Daoy (cell line): ENCODE measurements around the gene MYL10. TPM values are rescaled to one million over a fixed set of nuclear protein-coding genes. Genes with fewer than 3 reads are reported as not detected.
A peak's percentile ranks its signal among the peaks of the same experiment; 100 is the strongest.

Experiments used
- DNase-seq: peaks from one replicate; pipeline ENCODE4 v3.0.0-alpha.2; 2015; ENCODE audit warnings: low read depth
- total RNA-seq: library from RNA; depleted of rRNA; stranded (reverse); fragments of >200 nt; shearing (Covaris generic); gene quantifications from 2 replicates; pipeline ENCODE4 v1.2.3, GENCODE V29; 2014; rRNA removed

MYL10 gene
- not detected in 2 replicates for total RNA-seq

DNA sequence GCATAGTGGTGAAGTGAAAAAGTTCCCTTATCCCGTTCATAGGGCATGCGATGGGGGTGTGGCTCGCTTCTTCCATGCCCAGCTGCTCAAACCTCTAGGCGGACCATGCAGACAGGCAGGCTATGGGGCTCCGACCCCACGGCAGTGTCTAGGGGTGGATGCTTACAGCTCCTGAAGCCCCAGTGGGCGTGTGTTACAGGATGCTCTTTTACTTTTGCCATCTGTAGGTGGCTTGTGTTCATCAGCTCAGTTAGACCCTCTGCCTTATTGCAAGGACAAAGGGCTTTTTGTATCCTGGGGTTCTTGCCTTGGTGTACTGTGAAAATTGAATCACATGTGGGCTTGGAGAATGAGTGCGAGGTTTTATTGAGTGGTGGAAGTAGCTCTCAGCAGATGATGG lies at the start of gene MYL10:
Gene MYL10, minus strand, starts transcription at position 126 of the 400 bp plus-strand sequence. CDS start 178 bp downstream, outside the sequence.
- DNase-seq: no peak

DNA sequence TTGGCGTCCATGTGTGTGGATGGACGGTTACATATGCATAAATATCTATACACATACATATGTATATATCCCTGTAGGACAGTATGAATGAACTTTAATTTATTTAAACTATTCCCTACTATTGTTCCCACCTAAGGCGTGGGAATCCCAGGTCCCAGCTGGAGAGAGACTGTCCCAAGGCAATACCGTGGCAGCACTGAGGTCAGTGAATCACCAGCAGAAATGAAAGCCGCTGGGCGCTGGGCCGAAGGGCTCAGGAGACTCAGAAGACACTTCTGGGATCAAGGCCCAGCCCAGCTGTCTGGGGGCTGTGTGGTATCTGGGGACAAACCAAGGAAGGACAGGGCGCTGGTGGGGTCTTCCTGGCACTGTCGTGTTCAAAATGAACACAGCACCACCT lies 49.6 kb upstream of the MYL10 start:
- DNase-seq: peak; percentile 96

DNA sequence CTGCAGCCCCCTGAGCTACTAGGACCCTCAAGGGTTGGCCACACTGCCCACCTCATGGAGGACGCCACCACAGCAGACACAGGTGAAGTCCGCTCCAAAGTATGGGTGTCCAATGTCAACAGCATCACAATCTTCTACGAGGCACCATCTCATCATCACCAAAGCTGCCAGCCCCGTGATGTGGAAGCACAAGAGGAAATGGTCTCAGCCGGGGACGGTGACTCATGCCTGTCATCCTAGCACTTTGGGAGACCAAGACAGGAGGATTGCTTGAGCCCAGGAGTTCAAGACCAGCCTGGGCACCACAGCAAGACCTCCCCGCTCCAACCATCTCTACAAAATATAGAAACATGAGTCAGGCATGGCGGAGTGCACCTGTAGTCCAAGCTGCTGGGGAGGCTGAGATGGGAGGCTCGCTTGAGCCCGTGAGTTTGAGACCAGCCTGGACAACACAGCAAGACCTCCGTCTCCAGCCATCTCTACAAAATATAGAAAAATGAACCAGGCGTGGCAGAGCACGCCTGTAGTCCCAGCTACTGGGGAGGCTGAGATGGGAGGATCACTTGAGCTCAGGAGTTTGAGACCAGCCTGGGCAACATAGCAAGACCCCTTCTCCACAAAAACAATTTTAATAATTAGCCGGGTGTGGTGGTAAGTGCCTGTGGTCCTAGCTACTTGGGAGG lies 48.8 kb upstream of the MYL10 start:
- DNase-seq: peak; percentile 94

DNA sequence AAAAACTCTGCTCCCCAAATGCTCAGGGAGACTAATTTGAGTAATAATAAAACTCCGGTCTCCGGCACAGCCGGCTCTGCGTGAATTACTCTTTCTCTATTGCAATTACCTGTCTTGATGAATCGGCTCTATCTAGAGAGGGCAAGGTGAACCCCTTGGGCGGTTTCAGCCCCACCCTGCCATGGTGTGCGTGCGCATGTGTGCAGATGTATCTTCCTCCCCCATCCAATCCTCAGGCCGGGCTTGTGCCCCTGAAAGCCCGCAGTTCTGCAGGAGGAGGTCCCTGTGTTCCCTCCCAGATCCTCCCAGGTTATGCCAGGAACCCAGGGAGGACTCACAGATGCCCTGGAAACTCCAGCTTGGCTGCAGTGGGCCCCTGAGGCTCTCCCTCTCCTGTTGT lies 48.3 kb upstream of the MYL10 start:
- DNase-seq: no peak

DNA sequence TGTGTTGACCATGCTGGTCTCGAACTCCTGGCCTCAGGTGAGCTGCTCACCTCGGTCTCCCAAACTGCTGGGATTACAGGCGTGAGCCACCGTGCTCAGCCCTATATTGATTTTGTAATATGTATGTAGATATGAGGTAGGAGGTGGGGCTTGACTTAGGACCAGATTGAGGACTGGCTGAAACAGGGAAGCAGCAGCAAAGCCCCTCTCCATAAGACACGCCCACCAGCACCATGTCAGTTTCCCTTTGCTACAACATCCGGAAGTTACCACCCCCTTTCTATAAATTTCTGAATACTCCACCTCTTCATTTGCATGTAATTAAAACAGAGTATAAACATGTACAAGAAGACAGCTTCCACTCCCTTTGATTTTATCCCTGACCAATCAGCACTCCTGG lies 47.9 kb upstream of the MYL10 start:
- DNase-seq: no peak

DNA sequence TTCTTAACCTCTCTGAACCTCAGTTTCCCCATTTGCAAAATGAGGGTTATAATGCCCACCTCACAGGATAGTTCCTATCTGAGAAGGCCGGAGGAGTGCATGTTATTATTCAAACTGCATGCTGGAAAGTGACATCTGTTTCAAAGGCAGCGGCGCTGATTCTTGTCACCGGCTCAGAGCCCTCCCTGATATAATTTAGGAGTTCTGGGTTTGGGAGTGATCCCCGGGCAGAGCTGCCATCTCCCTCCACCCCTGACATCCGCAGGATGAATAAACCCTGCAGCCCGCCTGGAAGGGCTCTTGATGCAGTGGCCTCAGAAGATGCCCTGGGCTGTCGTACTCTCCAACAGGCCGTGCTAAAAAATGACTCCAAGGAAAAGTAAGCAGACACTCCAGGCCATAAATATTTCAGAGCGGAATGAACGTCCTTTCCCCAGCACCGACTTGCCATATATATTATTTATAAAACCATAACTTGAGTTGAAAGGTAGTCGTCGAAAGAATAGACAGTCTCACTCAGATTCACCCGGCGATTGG lies 47.0 kb upstream of the MYL10 start:
- DNase-seq: no peak

DNA sequence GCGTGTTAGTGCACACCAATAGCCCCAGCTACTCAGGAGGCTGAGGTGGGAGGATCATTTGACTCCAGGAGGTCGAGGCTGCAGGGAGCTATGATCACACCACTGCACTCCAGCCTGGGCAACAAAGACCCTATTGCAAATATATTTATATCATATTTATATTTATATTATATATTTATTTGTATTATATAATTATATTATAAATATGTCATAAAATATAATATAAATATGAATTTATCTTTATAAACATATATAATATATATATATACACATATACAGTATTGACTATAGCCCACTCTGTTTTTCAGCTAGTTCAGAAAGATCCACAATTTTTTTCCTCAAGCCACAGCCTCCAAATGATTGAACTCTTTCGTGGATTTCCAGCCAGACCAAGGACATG lies 45.3 kb upstream of the MYL10 start:
- DNase-seq: no peak

DNA sequence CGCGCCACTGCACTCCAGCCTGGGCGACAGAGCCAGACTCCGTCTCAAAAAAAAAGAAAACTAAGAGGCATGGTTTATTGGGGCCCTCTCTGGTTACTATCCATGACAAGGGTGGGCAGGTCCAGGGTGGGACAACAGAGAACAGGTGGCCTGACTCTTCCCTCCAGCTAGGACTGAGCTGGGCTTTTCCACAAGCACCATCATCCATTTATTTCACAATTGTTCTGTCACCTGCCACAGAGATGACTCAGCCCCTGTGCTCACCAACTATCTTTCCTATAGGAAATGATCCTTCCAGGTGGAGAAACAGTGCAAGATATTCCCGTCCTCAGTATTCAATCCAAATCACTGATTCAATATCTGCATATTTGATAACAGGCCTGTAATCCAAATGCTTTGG lies 44.9 kb upstream of the MYL10 start:
- no peak for DNase-seq

DNA sequence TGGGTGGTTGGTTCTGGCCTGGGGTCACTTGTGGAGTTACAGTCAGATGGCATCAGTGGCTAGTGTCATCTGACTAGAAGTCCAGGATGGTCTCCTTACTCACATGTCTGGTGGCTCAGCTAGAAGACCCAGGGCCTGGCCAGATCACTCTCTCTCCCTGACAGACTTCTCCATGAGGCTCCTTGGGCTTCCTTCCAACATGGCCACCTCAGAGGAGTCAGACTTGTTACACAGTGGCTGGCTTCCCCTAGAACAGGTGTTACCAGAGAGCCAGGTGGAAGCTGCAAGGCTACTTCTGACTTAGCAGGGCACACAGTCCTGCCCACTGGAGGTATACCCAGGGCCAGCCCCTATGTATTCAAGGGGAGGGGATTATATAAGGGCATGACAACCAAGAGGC lies 44.2 kb upstream of the MYL10 start:
- no peak for DNase-seq

DNA sequence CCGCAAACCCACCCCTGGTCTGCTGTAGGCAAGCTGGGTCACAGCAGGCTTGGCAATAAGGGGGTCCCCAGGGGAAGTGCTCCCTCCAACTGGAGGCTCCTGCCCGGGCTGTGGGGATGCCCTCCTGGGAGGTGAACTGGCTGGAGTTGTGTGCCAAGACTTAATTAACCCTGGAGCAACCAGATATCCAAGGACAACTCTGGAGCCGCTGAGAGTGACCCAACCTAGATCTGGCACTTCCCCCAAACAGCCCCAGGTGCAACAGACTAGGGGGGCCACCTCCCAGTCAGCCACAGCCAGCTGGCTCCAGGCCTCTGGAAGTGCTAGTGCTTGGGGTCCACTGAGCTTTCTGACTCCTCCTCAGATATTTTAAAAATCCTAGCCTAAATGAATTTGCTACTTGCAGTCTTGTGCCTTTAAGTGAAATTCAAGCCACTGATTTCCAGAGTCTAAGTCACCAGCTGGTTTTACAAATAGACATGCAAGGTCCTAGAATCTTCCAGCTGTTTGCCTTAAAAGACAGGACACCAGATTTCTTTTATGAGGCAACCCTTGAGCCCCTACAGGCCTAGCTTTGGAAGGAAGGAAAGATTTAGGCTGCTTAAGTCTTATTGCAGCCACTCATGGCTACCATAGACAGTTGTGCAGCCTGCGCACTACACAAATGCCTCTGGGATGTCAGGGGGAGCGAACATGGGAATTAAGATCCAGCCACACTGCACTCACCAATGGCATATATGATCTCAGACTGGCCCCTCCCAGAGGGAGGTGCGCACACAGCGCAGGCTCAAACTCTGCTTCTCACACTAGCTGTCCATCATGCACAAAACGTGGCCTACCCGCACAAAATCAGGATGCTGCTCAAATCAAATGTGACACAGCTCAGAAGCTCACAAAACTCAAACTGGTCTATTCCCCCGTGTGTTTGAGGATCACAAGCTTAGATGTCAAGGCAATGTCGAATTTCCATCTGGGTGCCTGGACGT lies 42.6 kb upstream of the MYL10 start:
- peak; percentile 50 for DNase-seq

DNA sequence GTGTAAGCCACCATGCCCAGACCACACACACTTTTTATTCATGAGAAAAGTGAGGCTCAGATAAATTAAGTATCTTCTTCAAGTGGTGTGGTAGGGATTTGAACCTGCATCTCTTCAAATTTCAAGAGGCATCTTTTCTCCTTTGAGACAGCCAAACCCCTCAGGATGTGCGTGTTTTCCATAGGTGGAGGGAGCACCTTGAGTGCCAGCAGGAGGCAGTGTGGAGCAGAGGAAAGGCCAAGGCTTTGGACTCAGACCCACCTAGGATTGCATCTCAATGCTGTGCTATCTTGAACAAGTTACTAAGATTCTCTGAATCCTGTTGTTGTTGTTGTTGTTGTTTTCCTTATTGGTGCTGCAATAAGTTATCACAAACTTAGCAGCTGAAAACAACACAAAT lies 40.2 kb upstream of the MYL10 start:
- no peak for DNase-seq

DNA sequence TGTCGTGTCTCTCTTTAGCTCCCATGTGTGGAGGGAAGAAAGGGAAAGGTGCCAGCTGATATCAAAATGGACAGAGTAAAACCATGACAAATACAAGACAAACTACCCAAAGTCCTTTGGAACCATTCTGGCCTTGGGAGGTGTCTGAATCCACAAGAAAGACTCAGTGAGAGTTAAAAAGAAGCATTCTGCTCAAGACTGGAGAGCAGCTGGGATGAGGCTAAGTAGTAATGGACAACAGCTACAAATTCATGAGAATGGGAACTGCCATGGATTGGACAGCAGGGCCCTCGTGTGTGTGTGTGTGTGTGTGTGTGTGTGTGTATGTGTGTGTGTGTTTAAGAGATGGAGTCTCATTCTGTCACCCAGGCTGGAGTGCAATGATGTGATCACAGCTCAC lies 39.6 kb upstream of the MYL10 start:
- no peak for DNase-seq

DNA sequence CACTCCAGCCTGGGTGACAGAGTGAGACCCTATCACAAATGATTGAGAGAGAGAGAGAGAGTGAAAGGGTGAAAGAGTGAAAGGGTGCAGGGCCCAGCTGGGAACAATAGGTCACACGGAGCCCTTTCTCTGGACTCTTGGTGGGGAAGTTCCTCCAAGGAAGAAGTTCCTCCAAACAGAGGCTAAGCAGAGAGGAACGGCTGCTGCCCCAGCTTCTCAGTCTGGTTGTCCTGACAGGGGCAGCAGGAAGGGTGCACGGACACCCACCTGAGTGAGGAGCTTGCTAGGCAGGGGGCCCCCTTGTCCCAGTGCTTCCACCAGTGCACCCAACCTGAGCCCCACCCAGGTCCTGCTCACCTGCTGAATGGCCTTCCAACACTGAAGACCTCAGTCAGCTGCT lies 38.8 kb upstream of the MYL10 start:
- no peak for DNase-seq

DNA sequence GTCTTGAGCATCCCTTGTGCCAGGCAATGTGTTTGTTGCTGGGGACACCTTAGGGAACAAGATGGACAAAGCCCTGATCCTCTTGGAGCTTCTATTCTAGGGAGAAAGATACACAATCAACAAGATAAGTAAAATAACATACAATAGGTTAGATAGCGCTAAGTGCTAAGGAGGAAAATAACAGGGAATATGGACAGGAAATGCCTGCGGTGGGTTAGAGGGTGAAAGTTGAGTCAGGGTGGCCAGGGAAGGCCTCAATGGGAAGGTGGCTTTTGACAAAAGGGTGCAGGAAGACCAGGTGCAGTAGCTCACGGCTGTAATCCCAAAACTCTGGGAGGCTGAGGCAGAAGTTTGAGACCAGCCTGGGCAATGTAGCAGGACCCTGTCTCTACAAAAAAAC lies 38.3 kb upstream of the MYL10 start:
- DNase-seq: peak; percentile 51

DNA sequence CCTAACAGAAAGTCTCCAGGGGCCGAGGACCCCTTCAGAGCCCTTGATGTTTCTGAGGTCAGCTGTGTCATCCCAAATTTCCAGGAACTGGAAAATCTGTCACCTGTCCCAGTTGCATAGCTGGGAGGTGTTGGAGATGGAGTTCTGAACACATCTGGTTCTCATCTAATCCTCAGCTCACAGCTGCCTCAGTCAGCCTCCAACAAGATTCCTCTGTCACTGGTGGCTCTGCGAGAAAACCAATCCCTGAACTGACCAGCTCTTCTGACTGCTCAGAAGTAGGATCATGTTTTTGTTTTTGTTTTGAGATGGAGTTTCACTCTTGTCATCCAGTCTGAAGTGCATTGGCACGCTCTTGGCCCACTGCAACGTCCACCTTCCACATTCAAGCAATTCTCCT lies 37.6 kb upstream of the MYL10 start:
- no peak for DNase-seq

DNA sequence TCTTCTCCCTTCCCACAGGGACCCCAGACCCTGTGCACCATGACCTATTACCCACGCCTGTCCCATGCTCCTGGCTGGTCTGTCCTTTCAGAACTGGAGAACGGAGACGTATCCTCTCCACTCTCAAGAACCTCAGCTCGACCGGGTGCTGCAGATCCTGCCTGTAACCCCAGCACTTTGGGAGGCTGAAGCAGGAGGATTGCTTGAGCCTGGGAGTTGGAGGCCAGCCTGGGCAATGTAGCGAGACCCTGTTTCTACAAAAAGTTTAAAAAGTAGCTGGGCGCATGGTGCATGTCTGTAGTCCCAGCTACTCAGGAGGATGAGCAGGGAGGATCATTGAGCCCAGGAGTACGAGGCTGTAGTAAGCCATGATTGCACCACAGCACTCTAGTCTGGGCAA lies 37.2 kb upstream of the MYL10 start:
- DNase-seq: no peak

DNA sequence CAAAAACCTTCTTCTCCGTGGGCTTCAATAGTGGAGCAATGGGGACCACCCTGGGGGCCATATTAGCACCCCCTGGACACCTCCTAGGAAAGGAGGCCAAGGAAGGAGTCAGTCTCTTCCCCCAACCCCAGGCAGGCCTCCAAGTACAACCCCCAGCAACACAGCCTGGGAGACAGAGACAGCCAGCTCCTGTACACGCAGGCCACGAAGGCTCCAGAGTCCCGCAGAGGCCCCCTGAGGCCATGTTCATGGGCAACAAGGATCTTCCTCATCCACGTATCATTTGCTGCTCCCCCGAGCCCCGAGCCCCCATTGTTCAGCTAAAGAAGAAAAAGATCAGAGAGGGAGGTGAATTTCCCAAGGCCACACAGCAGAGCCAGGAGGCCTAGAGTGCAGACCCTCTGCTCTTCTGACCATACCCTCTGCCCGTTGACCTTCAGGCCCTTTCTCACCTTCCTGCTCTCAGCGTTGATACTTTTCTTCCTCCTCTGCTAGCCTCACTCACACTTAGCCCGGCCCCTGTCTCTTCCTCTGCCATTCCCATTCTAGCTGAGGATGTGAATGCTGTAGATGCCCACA lies 35.9 kb upstream of the MYL10 start:
- no peak for DNase-seq

DNA sequence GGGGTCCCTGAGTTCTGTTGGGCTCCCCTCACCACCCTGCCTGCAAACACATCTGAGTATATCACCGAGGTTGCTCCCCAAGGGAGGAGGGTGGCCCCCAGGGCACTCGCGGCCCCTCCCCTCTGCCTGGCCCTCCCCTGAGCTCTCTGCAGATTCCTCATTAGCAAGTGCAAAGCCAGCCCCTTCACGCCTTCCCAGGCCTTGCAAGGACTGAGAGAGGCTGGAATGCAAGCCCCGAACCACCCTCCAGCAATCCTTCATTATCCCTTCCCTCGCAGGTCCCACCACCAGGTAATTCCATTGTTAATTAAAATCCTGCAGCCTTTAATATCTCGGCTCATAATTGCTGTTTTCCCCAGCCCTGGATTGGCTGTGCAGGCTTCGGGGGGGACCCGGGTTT lies 35.3 kb upstream of the MYL10 start:
- no peak for DNase-seq

DNA sequence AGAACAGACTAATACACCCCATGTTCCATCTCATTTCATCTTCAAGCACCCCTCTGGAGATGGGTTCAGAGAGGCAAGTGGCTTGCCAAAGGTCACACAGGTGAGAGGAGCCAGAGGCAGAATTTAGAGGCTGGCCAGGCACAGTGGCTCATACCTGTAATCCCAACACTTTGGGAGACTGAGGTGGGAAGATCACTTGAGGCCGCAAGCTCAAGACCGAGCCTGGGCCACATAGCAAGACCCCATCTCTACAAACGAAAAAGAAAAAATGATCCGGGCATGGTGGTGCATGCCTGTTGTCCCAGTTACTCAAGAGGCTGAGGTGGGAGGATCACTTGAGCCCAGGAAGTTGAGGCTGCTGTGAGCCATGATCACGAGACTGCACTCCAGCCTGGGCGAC lies 34.7 kb upstream of the MYL10 start:
- DNase-seq: no peak

DNA sequence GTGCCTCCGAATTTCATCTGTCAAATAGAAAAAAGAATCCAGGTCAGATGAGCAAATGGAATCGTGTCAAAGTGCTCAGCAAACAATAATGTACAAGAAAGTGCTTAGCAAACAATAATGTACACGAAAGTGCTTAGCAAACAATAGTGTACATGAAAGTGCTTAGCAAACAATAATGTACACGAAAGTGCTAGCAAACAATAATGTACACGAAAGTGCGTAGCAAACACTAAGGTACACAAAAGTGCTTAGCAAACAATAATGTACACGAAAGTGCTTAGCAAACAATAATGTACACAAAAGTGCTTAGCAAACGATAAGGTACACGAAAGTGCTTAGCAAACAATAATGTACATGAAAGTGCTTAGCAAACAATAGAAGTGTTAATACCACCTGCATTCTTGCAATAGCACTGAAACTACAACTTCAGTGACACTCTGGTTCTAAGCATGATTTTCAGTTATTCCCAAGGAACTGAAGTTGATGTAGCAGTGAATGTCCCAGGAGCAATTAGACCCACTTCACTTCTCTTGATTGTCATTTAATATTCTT lies 33.4 kb upstream of the MYL10 start:
- no peak for DNase-seq

DNA sequence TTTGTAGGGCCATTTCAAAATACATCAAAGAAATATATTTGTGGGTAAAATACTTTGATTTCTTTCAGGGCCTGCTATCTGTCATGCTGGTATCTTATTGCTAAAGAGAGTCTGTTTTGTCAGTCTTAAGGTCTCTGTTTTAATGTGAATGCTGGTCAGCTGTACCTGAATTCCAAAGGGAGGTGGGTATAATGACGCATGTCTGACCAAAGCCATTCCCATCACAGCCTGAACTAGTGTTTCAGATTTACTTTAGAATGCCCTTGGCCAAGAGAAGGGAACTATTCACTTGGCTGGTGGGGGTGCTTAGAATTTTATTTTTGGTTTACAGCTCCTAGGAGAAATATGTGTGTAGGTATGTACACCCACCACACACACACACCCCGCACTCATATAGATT lies 30.6 kb upstream of the MYL10 start:
- DNase-seq: no peak

DNA sequence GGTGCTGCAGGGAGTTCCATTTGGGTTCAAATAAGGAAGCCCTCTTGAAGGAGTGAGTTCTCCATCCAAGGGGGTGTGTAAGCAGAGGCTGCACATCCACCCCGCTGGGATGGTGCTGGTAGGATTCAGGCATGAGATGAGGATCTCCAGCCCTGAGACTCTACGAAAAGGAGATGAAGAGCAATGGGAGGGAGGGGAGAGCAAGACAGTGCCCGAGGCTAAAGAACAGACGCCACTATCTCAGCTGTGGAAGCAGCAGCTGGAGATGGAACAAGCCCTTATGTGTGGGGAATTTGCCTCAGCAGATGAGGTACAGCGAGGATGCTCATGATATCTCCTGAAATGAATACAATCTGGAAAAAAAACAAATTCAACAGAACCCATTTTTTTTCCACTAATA lies 28.1 kb upstream of the MYL10 start:
- DNase-seq: no peak
